ENCODE results near the gene CFAP74.

GRCh38 chr1:2045468-2046173 lies 42.0 kb upstream of the CFAP74 start:
- TF ChIP-seq CTCF (IDR thresholded peaks at IDR 0.05) (no peak), EP300 (IDR thresholded peaks at IDR 0.05) (no peak), POLR2A (IDR thresholded peaks at IDR 0.05) (no peak)
